HL-60 (cell line): ENCODE measurements around the gene GPR161.

Source experiments
- CTCF ChIP-seq: IDR thresholded peaks from one replicate; pipeline ENCODE4 v1.5.1; 2011; ENCODE audit warnings: low read length, control low read depth, inconsistent platforms; ENCODE audit not compliant: insufficient read depth
- POLR2AphosphoS5 ChIP-seq: IDR thresholded peaks from 2 replicates; pipeline ENCODE4 v1.6.1; 2012; ENCODE audit warnings: low read depth
- SPI1 ChIP-seq: IDR thresholded peaks from 2 replicates; pipeline ENCODE4 v1.6.1; 2012; ENCODE audit warnings: low read depth, mild to moderate bottlenecking, borderline replicate concordance
- TF ChIP-seq, protein P1 (sequence below): IDR thresholded peaks from 2 replicates; pipeline ENCODE4 v1.6.1; 2012; ENCODE audit warnings: low read depth; ENCODE audit not compliant: insufficient replicate concordance

- TF ChIP-seq CTCF, result no peak
- no peak for TF ChIP-seq SPI1
- TF ChIP-seq, protein P1, sequence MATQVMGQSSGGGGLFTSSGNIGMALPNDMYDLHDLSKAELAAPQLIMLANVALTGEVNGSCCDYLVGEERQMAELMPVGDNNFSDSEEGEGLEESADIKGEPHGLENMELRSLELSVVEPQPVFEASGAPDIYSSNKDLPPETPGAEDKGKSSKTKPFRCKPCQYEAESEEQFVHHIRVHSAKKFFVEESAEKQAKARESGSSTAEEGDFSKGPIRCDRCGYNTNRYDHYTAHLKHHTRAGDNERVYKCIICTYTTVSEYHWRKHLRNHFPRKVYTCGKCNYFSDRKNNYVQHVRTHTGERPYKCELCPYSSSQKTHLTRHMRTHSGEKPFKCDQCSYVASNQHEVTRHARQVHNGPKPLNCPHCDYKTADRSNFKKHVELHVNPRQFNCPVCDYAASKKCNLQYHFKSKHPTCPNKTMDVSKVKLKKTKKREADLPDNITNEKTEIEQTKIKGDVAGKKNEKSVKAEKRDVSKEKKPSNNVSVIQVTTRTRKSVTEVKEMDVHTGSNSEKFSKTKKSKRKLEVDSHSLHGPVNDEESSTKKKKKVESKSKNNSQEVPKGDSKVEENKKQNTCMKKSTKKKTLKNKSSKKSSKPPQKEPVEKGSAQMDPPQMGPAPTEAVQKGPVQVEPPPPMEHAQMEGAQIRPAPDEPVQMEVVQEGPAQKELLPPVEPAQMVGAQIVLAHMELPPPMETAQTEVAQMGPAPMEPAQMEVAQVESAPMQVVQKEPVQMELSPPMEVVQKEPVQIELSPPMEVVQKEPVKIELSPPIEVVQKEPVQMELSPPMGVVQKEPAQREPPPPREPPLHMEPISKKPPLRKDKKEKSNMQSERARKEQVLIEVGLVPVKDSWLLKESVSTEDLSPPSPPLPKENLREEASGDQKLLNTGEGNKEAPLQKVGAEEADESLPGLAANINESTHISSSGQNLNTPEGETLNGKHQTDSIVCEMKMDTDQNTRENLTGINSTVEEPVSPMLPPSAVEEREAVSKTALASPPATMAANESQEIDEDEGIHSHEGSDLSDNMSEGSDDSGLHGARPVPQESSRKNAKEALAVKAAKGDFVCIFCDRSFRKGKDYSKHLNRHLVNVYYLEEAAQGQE, result no peak
- no peak for TF ChIP-seq POLR2AphosphoS5
These were observed 17.0 kb downstream of the GPR161 start for GRCh38 chr1:168119750-168120149.
